ENCODE results near the gene GOLPH3.
"Not testable (repeated sequence)": the region's sequence is repeated elsewhere in the genome, so short reads cannot be mapped to it uniquely, and the experiment has no call there.

GOLPH3 gene

DNA sequence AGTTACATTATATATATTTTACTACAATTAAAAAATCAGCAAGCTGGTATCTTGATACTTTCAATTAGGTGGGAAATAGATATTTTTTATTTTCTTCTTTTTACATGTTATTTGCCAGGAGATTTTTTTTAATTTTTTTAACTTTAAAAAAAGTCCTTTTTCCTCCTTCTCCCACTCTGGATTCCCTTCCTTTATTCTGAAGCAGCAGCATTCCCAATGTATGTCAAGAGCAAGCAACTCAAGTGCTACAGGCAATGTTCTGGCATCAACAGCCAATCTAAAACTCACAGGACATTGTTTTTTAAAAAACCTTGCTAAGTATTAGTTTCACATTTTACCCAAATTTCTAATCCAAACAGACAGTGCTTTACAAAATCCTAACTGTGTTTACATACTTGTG, 41.4 kb downstream of the GOLPH3 start:
- no peak for DNase-seq

DNA sequence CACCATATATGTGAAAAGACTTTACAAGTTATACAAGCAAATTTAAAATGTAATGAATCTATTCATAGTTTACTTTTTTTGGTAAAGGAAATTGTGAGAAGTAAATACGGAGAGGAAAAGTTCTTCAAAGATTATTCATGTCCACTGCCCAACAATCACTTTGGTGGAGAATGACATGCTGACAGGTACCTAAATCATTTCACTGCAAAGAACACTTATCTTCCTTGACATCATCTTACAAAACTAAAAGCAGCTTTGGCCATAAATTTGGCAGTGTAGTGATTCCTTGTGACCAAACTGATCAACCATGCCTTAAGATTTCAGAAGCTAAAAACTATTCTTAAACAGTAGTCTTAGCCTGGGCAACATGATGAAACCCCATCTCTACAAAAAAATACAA, 42.5 kb downstream of the GOLPH3 start:
- DNase-seq, result no peak

GRCh38 chr5:32130865-32131264, 43.3 kb downstream of the GOLPH3 start:
- no peak for DNase-seq

GRCh38 chr5:32129074-32129598, 45.0 kb downstream of the GOLPH3 start:
- DNase-seq, result no peak

GRCh38 chr5:32127711-32128110, 46.4 kb downstream of the GOLPH3 start:
- no peak for DNase-seq

- DNase-seq, result no peak
These were observed 47.4 kb downstream of the GOLPH3 start for GRCh38 chr5:32126691-32127090.

GRCh38 chr5:32123889-32124676, 50.0 kb downstream of the GOLPH3 start:
- no peak for DNase-seq

- no peak for DNase-seq
These were observed 50.9 kb downstream of the GOLPH3 start for GRCh38 chr5:32123058-32123805.

DNA sequence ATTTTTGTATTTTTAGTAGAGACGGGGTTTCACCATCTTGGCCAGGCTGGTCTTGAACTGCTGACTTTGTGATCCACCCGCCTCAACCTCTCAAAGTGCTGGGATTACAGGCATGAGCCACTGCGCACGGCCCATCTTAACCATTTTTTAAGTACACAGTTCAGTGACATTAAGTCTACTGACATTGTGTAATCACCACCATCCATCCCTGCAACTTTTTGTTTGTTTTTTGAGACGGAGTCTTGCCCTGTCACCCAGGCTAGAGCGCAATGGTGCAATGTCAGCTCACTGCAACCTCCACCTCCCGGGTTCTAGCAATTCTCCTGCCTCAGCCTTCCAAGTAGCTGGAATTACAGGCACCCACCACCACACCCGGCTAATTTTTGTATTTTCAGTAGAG, 55.2 kb downstream of the GOLPH3 start:
- not testable (repeated sequence) for DNase-seq

DNA sequence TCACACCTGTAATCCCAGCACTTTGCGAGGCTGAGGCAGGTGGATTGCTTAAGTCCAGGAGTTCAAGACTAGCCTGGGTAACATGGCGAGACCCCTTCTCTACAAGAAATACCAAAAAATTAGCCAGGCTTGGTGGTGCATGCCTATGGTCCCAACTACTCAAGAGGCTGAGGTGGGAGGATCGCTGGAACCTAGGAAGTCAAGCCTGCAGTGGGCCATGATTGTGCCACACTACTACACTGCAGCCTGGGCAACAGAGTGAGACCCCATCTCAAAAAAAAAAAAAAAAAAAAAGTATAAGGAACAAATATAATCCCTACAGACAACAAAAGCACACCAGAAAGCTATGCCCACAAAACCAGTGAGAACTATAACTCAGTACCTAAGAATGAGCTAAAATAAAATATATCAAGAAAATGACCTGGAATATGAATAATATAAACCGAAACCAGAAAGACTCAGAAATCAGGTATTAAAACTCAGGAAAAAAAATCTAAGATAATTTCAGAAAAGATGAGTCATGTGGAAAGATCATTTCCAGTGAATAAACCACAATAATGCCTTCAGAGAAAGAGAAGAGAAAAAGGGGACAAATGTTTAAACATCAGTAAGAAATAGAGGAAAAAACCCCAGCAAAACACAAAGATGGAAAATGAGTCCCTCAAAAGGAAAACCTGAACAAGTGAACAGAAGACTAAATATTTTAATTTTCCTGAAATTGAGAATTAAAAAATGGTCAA, 57.4 kb downstream of the GOLPH3 start:
- DNase-seq, result no peak

- no peak for DNase-seq
These were observed 58.1 kb downstream of the GOLPH3 start for GRCh38 chr5:32115985-32116384.

GRCh38 chr5:32110111-32110696, 63.9 kb downstream of the GOLPH3 start:
- no peak for DNase-seq

DNA sequence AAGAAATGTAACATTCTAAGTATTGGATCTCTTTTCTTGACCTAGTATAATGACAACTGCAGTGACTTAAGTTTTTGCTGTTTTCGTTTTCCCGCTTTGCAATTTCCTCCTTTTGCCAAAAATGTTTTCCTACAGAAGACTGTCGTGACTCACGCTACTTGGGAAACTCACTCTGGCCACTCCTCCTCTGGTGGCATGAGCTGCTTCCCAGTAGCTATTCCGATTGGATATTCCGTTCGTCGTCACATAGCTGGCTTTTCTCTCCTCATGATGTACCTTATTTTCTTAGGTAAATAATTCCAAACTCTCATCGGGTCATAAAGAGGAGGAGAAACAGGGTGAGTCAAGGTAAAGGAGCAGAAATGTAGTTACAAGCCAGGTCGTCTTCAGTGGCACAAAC, 64.9 kb downstream of the GOLPH3 start:
- DNase-seq, result no peak

- DNase-seq, result no peak
These were observed 66.0 kb downstream of the GOLPH3 start for GRCh38 chr5:32108167-32108566.

DNA sequence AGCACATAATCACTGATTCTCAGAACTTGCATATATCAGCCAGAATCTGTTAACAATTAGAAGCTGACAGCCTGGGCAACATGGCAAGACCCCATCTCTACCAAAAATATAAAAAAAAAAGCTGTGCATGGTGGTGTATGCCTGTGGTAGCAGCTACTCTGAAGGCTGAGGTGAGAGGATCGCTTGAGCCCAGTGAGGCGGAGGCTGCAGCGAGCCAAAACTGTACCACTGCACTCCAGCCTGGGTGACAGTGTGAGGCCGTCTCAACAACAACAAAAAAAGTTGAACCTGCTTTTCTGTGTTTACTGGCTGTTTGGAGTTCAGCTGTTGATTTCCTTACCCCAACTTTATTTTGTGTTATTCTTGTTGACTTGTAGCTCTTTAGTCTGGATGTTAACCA, 66.8 kb downstream of the GOLPH3 start:
- DNase-seq, result no peak

GRCh38 chr5:32103521-32103920, 70.6 kb downstream of the GOLPH3 start:
- DNase-seq, result no peak

DNA sequence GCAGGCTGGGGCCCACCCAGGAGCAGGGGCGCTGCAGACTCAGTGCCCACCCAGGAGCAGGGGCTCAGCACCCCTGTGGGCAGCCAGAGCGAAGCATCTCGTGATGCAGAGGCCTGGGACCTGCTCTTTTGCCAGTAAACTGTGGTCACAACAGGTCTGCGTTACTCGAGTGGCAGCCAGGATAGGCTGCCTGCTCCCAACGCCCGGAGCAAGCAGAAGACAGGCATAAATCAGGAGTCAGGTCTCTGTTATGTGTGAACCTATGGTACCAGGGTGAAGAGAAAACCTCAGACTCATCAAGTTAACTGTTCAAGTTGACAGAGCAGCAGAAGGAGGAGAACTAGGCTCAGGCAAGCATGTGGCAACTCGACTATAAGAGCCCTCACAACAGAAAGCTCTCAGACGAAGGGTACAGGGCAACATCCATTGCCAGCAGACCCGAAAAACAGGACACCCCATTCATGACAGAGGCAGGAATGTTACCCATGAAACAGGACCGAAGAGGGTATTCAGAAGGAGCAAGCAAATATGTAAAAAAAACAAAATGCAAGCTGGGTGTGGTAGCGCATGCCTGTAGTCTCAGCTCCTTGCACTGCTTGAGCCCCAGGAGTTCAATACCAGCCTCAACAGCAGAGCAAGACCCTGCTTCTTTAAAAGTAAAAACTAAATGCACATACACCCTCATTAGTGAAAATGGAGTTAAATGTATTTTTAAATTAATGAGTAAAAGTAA, 71.7 kb downstream of the GOLPH3 start:
- DNase-seq, result no peak

- DNase-seq, result no peak
These were observed 73.3 kb downstream of the GOLPH3 start for GRCh38 chr5:32100691-32101302.

DNA sequence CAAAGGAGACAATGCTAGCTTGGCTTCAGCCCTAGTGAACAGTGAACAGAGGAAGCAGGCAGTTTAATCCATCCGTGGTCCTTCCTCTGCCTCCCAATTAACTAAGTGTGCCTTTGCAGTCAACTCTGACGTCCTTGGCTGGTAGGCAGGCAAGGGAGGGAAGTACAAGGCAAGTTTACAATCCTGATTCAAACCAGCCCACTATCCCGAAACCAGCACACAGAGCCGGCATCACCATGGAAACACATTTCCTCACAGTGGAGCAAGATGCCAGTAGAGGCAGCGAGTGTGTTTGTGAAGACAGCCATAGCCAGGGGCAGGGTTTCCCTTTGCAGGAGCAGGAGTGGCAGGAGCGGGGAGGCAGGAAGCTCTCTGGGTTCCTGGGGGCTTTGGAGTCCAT, 73.9 kb downstream of the GOLPH3 start:
- no peak for DNase-seq

GRCh38 chr5:32099486-32100035, 74.6 kb downstream of the GOLPH3 start:
- no peak for DNase-seq

- no peak for DNase-seq
These were observed 75.2 kb downstream of the GOLPH3 start for GRCh38 chr5:32098890-32099310.

- no peak for DNase-seq
These were observed 75.8 kb downstream of the GOLPH3 start for GRCh38 chr5:32098291-32098690.

Data from NCI-H1092 (cell line).